WTC11 (cell line): ENCODE measurements around the gene EPB41L4B.

Experiments used
- CTCF ChIP-seq: fragments of 200-600 bp; IDR thresholded peaks from 2 replicates; pipeline ENCODE4 v1.8.0; 2022; ENCODE audit warnings: antibody characterized with exemption
- ELF4 ChIP-seq: sonication (generic); formaldehyde crosslinking; IDR thresholded peaks from 2 replicates; pipeline ENCODE4 v1.8.1; 2022; ENCODE audit warnings: low read depth, mild to moderate bottlenecking, moderate library complexity, missing genetic modification reagents
- JUN ChIP-seq: sonication (generic); formaldehyde crosslinking; IDR thresholded peaks from 2 replicates; pipeline ENCODE4 v1.8.0; 2023; ENCODE audit warnings: mild to moderate bottlenecking, missing genetic modification reagents
- KAT7 ChIP-seq: sonication (generic); formaldehyde crosslinking; IDR thresholded peaks from 2 replicates; pipeline ENCODE4 v1.8.1; 2023; ENCODE audit warnings: missing genetic modification reagents, mild to moderate bottlenecking, borderline replicate concordance
- MYBL2 ChIP-seq: sonication (generic); formaldehyde crosslinking; IDR thresholded peaks from 2 replicates; pipeline ENCODE4 v1.8.1; 2023; ENCODE audit warnings: mild to moderate bottlenecking, moderate library complexity, missing genetic modification reagents
- PREB ChIP-seq: sonication (generic); formaldehyde crosslinking; IDR thresholded peaks from 2 replicates; pipeline ENCODE4 v1.8.1; 2022; ENCODE audit warnings: mild to moderate bottlenecking, missing genetic modification reagents, moderate library complexity, borderline replicate concordance
- SP1 ChIP-seq: sonication (generic); formaldehyde crosslinking; conservative IDR thresholded peaks from 2 replicates; pipeline ENCODE4 v1.8.1; 2022; ENCODE audit warnings: missing genetic modification reagents
- USF1 ChIP-seq: sonication (generic); formaldehyde crosslinking; IDR thresholded peaks from 2 replicates; pipeline ENCODE4 v1.8.0; 2022; ENCODE audit warnings: mild to moderate bottlenecking, missing genetic modification reagents
- USF2 ChIP-seq: sonication (generic); formaldehyde crosslinking; IDR thresholded peaks from 2 replicates; pipeline ENCODE4 v1.8.1; 2023; ENCODE audit warnings: mild to moderate bottlenecking, missing genetic modification reagents, moderate library complexity

- TF ChIP-seq CTCF (no peak), PREB (CRISPR knock-in tag) (no peak), USF1 (CRISPR knock-in tag) (no peak), KAT7 (CRISPR knock-in tag) (no peak), MYBL2 (CRISPR knock-in tag) (no peak), JUN (CRISPR knock-in tag) (no peak), USF2 (no peak), SP1 (no peak), ELF4 (no peak)
Measured at GRCh38 chr9:109228093-109228642, 92.7 kb downstream of the EPB41L4B start.
